ENCODE data around the gene KRT75.

DNA sequence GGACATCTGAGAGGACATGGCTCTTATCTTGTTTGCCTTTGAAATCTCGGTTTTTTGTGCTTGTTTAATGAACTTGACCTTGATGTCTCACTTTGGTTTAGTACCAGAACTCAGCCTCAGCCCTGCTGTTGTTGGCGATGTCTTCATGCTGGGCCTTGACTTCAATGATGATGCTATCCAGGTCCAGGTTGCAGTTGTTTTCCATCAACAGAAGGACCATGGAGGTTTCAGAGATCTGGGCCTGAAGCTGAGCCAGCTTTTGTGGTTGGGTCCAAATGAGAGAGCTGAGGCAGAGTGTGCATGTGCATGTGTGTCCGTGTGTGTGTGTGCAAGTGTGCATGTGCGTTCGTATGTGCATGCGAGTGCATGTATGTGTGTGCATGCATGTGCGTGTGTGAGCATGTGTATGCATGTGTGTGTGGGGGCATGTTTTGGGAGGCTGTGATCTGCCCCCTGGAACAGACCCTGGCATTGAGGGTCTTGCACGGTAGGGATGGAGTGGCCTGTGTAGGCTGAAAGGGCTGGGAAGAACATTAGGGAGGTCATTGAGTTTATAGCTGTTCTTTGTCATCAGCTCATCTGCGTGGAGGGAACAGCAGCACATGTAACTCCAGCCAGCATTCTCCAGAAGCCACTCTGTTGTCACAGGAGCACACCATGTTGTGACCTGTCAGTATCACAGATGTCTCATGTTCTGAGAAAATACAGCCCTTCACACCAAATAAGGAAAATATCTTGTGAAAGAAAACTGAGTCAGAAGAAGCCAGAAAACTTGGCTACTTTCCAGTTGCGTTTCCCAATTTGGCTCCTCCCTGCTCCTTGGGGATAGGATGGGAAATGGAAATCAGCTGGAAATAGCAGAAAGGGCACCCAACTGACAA is 18.1 kb downstream of the KRT75 start:
- TF ChIP-seq CTCF (IDR thresholded peaks at IDR 0.05) (no peak), EP300 (IDR thresholded peaks at IDR 0.05; ENCODE audit: low read depth) (peak; percentile 16)

Data from transverse colon (tissue), 3 donors.